Stimulated activated CD4-positive, alpha-beta T cell treated with anti-CD3 and anti-CD28 coated beads, Interleukin-4, amount 100 ng/mL, for 24 hours (primary cell): ENCODE data around the gene HPS5.
"Not testable (repeated sequence)": the region's sequence is repeated elsewhere in the genome, so short reads cannot be mapped to it uniquely, and the experiment has no call there.

Experiments
- DNase-seq: peaks from one replicate; pipeline ENCODE4 v3.0.0-alpha.2; 2020

The HPS5 gene

DNA sequence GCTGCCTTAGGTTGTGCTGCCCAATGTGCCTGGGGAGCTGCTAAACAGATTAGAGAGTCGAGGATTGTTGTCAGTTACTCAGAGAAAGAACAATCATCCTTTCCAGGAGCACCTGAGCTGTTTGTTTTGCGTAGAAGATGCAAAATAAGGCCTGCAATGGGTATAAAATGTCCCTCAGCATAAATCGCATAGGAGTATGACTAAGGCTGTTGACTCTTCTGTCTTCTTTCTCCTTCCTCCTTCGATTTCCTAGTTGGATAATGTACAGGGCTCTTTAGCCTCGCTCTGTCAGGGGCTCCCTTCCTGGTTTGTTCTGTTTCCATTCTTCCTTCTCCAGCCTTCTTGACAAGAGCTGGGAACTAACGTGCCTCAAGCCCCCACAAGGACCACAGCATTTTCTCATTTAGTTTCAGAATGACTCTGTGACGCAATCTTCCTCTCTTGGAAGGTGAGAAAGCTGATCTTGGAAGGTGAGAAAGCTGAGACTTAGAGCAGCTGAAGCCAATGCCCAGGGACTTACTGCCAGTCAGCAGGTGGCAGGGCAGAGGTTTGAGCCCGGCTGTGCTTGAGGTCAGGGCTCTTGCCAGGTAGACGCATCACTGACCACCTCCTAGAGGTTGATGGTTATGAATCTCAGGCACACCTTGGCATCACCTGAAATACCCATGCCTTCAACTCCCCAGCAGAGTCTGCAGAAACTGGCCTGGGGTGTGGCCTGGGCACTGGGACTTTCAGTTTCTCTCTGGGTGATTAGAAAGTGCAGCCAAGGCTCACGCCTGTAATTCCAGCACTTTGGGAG, 54.4 kb downstream of the HPS5 start:
- DNase-seq, result not testable (repeated sequence)

- no peak for DNase-seq
These were observed 56.0 kb downstream of the HPS5 start, which contains the start of gene SAA1 for GRCh38 chr11:18265949-18266348. TSS of gene SAA1 (plus strand) at chr11:18266264. CDS start at chr11:18266888, 624 bp downstream.

DNA sequence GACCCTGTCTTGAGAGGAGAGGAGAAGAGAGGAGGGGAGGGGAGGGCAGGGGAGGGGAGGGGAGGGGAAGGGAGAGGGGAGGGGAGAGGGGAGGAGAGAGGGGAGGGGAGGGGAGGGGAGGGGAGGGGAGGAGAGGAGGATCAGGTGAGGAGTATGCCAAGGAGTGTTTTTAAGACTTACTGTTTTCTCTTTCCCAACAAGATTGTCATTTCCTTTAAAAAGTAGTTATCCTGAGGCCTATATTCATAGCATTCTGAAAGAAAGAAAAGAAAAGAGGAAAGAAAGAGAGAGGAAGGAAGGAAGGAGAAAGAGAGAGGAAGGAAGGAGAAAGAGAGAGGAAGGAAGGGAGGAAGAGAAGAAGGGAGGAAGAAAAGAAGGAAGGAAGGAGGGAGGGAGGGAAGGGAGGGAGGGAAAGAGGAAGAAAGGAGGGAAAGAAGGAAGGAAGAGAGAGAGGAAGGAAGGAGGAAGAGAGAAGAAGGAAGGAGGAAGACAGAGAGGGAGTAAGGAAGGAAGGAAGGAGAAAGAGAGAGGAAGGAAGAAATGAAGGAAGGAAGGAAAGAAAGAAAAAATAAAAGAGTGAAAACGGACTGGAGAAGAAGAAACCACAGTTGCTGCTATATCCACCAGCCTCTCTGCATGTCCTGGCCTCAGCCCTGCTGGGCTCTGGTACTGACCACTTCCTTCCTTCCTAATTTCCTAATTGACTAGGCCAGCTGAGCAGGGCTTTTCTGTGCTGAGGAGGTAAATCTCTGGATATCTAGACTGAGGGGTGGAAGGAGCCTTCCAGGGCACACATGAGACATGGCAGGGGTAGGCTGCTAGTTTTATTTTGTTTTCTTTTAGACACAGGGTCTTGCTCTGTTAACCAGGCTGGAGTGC, 57.0 kb downstream of the HPS5 start:
- DNase-seq, result no peak

DNA sequence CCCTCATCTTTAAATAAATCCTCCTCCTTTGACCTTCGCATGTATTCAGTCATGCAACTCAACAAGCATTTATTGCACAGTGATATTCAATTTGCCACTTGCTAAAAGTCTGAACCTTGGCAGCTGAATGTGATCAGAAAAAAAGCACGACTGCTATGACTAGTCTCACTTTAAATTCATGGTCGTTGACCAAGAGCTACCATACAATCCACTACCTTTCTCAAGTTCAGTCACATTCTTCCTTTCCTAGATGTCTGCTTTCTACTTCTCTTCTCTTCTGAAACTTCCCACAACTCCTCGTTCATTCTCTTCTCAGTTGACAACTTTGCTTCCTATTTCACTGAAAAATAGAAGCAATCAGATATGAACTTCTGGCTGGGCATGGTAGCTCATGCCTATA, 57.9 kb downstream of the HPS5 start:
- no peak for DNase-seq

DNA sequence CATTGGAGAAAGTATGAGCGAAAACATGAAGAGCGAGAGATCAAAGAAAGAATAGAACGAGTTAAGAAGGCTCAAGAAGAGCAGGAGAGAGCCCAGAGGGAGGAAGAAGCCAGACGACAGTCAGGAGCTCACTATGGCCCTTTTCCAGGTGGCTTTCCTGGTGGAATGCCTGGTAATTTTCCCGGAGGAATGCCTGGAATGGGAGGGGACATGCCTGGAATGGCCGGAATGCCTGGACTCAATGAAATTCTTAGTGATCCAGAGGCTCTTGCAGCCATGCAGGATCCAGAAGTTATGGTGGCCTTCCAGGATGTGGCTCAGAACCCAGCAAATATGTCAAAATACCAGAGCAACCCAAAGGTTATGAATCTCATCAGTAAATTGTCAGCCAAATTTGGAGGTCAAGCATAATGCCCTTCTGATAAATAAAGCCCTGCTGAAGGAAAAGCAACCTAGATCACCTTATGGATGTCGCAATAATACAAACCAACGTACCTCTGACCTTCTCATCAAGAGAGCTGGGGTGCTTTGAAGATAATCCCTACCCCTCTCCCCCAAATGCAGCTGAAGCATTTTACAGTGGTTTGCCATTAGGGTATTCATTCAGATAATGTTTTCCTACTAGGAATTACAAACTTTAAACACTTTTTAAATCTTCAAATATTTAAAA, 59.1 kb downstream of the HPS5 start:
- not testable (repeated sequence) for DNase-seq

DNA sequence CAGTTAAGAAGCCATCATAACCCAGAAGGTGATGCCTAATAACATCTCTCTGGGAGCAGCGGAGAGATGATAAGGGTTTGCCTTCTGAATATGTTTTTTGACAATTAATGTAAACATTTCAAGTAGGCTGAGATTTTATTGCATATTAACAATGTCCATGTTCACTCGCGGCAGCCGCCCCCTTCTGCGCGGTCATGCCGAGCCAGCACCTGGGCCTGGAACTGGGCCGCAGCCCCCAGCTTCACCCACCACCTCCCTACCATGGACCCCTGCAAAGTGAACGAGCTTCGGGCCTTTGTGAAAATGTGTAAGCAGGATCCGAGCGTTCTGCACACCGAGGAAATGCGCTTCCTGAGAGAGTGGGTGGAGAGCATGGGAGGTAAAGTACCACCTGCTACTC, 60.2 kb downstream of the HPS5 start:
- no peak for DNase-seq

DNA sequence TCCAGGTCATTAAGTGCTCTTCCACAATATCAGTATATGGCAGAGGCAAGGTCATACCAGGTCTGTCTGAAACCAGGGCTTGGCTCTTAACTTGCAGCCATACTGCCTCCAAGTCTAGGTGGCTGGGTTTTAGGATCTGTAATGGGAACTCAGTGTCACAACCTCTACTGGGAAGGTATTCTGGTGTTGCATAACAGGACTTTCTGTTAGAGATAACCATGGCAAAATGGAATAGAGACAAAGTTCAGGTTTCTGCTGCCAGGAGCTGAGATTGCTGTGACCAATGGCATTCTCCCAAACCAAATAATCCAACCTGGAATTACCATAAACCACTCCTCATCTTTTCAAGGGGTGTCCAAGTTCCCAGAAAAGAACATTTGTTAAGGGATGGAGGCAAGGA, 62.7 kb downstream of the HPS5 start:
- no peak for DNase-seq

- DNase-seq, result no peak
These were observed 67.1 kb downstream of the HPS5 start for GRCh38 chr11:18254781-18255361.

- no peak for DNase-seq
These were observed 68.1 kb downstream of the HPS5 start for GRCh38 chr11:18253778-18254338.

DNA sequence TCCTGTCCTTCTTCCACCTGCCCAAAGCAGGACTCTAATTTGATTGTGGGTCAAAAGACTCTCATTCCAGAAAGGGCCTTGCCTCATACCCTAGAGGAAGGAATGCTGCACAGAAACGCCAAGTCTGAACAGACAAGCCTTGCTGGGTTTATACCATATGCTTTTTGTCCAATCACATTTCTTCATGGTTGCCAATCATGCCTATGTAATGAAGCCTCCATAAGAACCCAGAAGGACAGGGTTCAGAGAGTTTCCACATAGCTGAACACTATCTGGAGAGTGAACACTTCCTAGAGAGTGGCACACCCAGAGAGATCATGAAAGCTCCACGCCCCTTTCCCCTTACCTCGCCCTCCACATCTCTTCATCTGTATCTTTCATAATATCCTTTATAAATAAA, 68.7 kb downstream of the HPS5 start:
- DNase-seq, result no peak

GRCh38 chr11:18248561-18248960, 73.4 kb downstream of the HPS5 start, which contains the start of gene SAA2:
TSS of gene SAA2 (minus strand) at chr11:18248668. CDS start at chr11:18248011, 657 bp downstream.
- DNase-seq, result no peak

GRCh38 chr11:18247191-18247581, 74.8 kb downstream of the HPS5 start:
- not testable (repeated sequence) for DNase-seq

GRCh38 chr11:18246379-18247190, 75.4 kb downstream of the HPS5 start:
- peak; percentile 18 for DNase-seq

DNA sequence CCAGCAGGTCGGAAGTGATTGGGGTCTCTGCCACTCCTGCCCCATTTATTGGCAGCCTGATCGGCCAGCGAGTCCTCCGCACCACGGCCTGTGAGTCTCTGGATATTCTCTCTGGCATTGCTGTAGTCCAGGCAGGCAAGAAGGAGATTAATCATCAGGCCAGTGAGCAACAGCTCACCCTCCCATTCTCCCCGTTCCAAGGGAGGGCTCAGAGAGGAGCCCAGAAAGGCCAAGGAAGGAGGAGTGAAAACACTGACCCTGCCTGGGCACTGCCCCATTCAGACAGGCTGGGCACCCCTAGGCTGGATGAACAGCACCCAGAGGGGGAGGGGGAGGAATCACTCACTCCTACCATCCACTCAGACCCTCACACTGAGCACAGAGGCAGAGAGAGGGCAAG, 76.5 kb downstream of the HPS5 start:
- no peak for DNase-seq

- DNase-seq, result peak; percentile 66
These were observed 78.1 kb downstream of the HPS5 start for GRCh38 chr11:18243783-18244362.

DNA sequence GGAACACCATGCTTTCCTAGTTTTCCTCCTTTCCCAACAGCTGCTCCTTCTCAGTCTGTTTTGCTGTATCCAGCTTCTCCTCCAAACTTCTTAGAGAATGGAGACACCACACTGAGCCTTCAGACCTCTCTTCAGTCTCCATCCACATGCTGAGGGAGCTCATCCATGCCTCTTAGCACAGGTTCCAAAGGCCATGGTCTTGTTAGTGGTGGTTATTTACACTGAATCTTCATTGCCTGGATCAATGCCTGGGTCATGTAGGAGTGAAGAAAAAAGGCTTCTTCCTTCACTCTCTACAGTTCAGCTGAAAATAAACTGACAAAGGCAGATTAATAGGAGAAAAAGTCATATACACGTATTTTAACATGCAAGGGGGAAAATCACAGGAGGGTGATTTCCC, 82.3 kb downstream of the HPS5 start:
- no peak for DNase-seq

DNA sequence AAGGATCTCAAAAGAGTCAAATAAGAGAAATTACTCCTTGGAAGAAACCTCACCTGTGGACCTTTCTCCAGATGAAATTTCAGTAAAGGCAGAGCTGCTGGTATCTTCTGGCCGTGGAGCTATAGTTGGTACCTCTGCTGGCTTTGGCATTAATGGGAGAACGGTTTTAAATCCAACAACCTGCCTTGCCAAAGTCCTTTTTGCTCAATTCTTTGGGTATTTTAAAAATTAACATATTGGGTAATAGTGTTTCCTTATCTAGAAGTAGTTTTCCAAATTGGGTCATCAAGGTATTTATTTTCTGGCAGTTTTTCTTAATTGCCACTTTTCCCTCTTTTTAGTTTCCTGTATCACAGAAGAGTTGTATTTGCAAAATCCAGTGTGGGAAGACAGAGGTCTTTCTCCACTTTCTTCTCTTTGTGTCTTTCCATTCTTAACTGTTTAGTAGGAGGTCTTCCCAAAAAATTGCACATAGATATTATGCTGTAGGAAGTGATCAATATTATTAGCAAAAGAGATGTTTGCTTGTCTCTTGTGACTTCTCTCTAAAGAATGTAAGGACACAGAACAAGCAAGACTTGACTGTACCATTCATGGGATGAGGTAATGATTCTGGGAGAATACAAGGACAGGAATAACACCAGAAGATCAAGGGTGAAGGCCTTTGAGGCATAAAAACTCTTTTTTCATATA, 85.1 kb downstream of the HPS5 start, which contains the start of gene SAA4:
SAA4 (minus strand) TSS at position 139 of the 693 bp plus-strand sequence. CDS start 876 bp downstream, outside the sequence.
- DNase-seq, result no peak

GRCh38 chr11:18235394-18236334, 86.3 kb downstream of the HPS5 start:
- no peak for DNase-seq

DNA sequence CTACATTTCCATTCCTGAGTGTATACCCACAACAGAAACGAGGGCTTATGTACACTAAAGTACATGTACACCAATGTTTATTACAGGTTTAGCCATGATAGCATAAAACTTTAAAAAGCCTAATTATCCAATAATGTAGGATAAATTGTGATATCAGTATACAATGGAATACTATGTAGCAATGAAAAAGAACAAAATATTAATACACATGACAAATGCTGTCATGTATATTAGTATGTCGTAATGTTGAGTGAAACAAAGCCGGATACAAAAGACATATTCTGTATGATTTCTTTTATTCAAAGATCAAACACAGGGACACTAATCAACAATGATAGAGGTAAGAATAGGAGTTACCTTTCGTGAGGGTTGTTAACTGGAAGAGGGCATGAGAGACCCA, 88.0 kb downstream of the HPS5 start:
- no peak for DNase-seq
